Measurements from ENCODE around the gene TBCD. TPM values are rescaled to one million over a fixed set of nuclear protein-coding genes. Genes with fewer than 3 reads are reported as not detected.

Gene TBCD
- total RNA-seq, 2 donors from 2014 or later = 38.9 to 74.8 TPM

DNA sequence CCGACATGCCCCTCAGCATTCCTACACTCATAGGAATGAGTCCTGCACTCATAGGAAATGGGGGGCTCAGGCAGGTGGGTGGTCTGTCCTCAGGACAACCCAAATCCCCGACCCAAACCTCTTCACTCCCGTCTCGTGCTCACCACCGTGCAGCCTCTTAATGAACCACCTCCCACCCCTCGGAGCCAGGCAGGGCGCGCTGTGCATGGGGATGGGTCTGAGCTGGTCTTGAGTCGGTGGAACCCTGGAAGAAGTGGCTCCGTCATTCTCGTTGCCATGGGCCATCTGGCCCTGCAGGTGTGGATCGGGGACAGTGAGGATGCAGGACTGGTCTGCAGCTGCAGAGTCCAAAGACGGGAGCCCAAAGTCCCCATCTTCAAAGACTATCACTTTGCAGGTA lies 47.0 kb upstream of the TBCD start:
- DNase-seq (no peak), ATAC-seq (no peak)
- WGBS, 2 donors = 78 to 80% methylated on average over 3 to 13 of the region's 13 CpGs
- H3K4me1 ChIP-seq = no peaks in the 10 kb centered on the region
- H3K27me3 ChIP-seq = no peaks in the 10 kb centered on the region
- H3K4me3 ChIP-seq = no peak overlapping the region
- no peak for TF ChIP-seq POLR2A (IDR thresholded peaks at IDR 0.05)
- TF ChIP-seq CTCF (IDR thresholded peaks at IDR 0.05) = no peak
- intact Hi-C loops (cut with DNase I) = loop anchor here (5.0 kb wide), 1 partner anchor 53 kb away; no protein-coding TSS in a partner anchor
- H3K9me3 ChIP-seq = no peaks in the 10 kb centered on the region
- no peak overlapping the region for H3K27ac ChIP-seq
- H3K36me3 ChIP-seq (replicated peaks in 1 of 2; ENCODE audit: insufficient read depth in 1 of 2, low read depth in 2 of 2) = no peaks in the 10 kb centered on the region

DNA sequence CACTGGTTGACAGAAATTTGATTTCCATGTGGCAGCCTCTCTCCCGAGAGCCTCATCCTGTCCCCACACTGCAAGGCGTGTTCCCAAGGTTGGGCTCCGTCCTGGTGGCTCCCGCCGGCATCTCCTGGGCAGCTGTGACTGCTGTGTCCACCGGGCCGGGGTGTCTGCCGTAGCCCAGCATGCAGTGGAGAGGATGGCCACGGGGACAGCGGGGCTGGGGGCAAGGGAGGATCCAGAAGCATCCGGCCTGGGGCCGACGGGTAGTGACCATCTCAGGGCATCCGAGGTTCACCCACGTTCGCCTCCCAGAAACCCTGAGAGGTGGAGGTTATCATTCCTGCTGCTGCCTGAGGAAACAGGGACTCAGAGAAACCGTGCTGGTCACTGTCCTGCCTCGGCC lies 46.1 kb upstream of the TBCD start:
- no peaks in the 10 kb centered on the region for H3K4me1 ChIP-seq
- no peaks in the 10 kb centered on the region for H3K36me3 ChIP-seq (replicated peaks in 1 of 2; ENCODE audit: insufficient read depth in 1 of 2, low read depth in 2 of 2)
- no peak for TF ChIP-seq POLR2A (IDR thresholded peaks at IDR 0.05)
- TF ChIP-seq CTCF (IDR thresholded peaks at IDR 0.05) = no peak
- no peak overlapping the region for H3K4me3 ChIP-seq
- no peak for DNase-seq
- intact Hi-C loops (cut with DNase I) = no loop called here
- H3K27ac ChIP-seq = no peak overlapping the region
- no peaks in the 10 kb centered on the region for H3K27me3 ChIP-seq
- 86 to 87% methylated on average over 7 to 17 of the region's 18 CpGs for WGBS, 2 donors
- no peak for ATAC-seq
- no peaks in the 10 kb centered on the region for H3K9me3 ChIP-seq

DNA sequence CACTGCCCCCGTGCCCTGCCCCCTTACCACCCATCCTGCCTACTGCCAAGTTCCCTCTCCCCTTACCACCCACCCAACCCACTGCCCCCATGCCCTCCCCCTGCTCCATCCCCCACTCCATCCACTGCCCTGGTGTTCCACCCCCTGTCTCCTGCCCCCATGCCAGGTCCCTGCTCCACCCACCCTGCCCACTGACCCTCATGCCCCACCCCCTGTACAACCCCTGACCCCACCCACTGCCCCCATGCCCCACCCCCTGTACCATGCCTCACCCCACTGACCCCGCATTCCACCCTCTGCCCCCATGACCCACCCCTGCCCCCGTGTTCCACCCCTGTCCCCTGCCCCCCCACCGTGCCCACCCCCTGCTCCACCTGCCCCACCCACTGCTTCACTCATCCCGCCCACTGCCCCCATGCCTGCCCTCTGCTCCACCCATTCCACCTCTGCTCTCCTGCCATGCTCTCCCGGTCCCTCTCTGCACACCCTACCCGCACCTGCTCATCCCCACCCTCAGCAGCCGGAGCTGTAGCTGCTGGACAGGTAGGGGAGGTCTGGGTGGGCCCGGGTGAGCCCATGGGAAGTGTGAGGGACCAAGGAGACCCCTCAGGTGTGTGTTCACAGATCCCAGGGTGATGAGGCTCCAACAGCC lies 42.7 kb upstream of the TBCD start:
- DNase-seq = no peak
- Histone ChIP-seq H3K36me3 (replicated peaks in 1 of 2; ENCODE audit: insufficient read depth in 1 of 2, low read depth in 2 of 2) (no peaks in the 10 kb centered on the region), H3K4me1 (no peaks in the 10 kb centered on the region), H3K9me3 (no peaks in the 10 kb centered on the region), H3K4me3 (no peak overlapping the region), H3K27me3 (no peaks in the 10 kb centered on the region), H3K27ac (no peak overlapping the region)
- no peak for ATAC-seq
- WGBS, 2 donors = 59 to 68% methylated on average over 4 of the region's 9 CpGs
- no peak for TF ChIP-seq CTCF (IDR thresholded peaks at IDR 0.05)
- no peak for TF ChIP-seq POLR2A (IDR thresholded peaks at IDR 0.05)
- intact Hi-C loops (cut with DNase I) = no loop called here

GRCh38 chr17:82709676-82710498 lies 42.0 kb upstream of the TBCD start:
- WGBS, 2 donors = 78 to 79% methylated on average over 12 to 24 of the region's 25 CpGs
- Histone ChIP-seq H3K4me3 (no peak overlapping the region), H3K36me3 (replicated peaks in 1 of 2; ENCODE audit: insufficient read depth in 1 of 2, low read depth in 2 of 2) (no peaks in the 10 kb centered on the region), H3K27ac (no peak overlapping the region), H3K9me3 (no peaks in the 10 kb centered on the region), H3K27me3 (no peaks in the 10 kb centered on the region), H3K4me1 (no peaks in the 10 kb centered on the region)
- DNase-seq (no peak), ATAC-seq (no peak)
- TF ChIP-seq POLR2A (IDR thresholded peaks at IDR 0.05) (no peak), CTCF (IDR thresholded peaks at IDR 0.05) (no peak)
- intact Hi-C loops (cut with DNase I) = no loop called here
